Endothelial cell (in vitro differentiated cells): ENCODE measurements around the gene MYPN. TPM values are rescaled to one million over a fixed set of nuclear protein-coding genes. Genes with fewer than 3 reads are reported as not detected.

ENCODE experiments used
- DNase-seq: peaks from one replicate; pipeline ENCODE4 v3.0.0; 2021; ENCODE audit warnings: low spot score
- H3K27ac Mint-ChIP-seq: one replicate; pipeline ENCODE4 v1.8.0; 2021; ENCODE audit warnings: mixed read lengths, inconsistent platforms; ENCODE audit not compliant: unreplicated experiment
- H3K27me3 Mint-ChIP-seq: one replicate; pipeline ENCODE4 v1.8.0; 2021; ENCODE audit warnings: mild to moderate bottlenecking, moderate library complexity, mixed read lengths, inconsistent platforms; ENCODE audit not compliant: unreplicated experiment
- H3K36me3 Mint-ChIP-seq: one replicate; pipeline ENCODE4 v1.8.0; 2021; ENCODE audit warnings: mild to moderate bottlenecking, low read depth, mixed read lengths, inconsistent platforms; ENCODE audit not compliant: unreplicated experiment
- H3K4me1 Mint-ChIP-seq: one replicate; pipeline ENCODE4 v1.8.0; 2021; ENCODE audit warnings: mild to moderate bottlenecking, mixed read lengths, inconsistent platforms; ENCODE audit not compliant: unreplicated experiment
- H3K4me3 Mint-ChIP-seq: one replicate; pipeline ENCODE4 v1.8.0; 2021; ENCODE audit warnings: mild to moderate bottlenecking, mixed read lengths, inconsistent platforms; ENCODE audit not compliant: unreplicated experiment
- H3K9me3 Mint-ChIP-seq: one replicate; pipeline ENCODE4 v1.8.0; 2021; ENCODE audit warnings: mixed read lengths, inconsistent platforms; ENCODE audit not compliant: unreplicated experiment
- total RNA-seq: library from RNA; stranded (reverse); fragmentation: NEBNext Ultra II Directional; extraction: Animal tissue kit (Norgen Biotek cat#: 25700); gene quantifications from one replicate; pipeline ENCODE4 v1.2.1, GENCODE V29; 2021; ENCODE audit not compliant: unreplicated experiment
- TF ChIP-seq, protein P1 (sequence below): fragments of 200-600 bp; sonication (generic); IDR thresholded peaks from one replicate; pipeline ENCODE4 v1.5.0; 2021; ENCODE audit warnings: antibody characterized with exemption; ENCODE audit not compliant: unreplicated experiment

The MYPN gene
- total RNA-seq, 1 donor from 2014 or later: not detected

DNA sequence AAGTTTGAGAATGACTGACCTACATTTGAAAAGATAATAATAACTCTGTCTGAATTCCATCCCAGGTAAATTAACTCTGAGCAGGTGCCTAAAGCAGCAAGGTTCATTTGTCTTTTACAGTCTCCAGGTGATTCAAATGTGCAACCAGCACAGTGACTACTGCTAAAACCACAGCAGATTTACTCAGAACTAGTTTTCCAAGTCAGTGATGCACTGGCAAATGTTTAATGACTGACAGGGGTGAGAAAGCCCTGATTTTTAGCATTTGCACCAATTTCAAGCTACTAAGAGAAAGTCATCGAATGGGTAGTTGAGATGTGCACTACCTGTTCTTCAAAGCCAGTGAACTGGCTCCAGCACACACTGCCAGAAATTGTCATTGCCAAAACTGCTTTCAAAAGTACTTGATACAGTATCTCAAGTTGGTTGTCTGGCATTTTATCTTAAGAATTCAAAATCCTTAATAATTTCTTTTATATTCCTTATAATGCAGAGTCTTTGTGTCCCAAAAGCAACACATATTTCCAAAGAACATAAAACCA is 62.3 kb downstream of the MYPN start:
- TF ChIP-seq, protein P1, sequence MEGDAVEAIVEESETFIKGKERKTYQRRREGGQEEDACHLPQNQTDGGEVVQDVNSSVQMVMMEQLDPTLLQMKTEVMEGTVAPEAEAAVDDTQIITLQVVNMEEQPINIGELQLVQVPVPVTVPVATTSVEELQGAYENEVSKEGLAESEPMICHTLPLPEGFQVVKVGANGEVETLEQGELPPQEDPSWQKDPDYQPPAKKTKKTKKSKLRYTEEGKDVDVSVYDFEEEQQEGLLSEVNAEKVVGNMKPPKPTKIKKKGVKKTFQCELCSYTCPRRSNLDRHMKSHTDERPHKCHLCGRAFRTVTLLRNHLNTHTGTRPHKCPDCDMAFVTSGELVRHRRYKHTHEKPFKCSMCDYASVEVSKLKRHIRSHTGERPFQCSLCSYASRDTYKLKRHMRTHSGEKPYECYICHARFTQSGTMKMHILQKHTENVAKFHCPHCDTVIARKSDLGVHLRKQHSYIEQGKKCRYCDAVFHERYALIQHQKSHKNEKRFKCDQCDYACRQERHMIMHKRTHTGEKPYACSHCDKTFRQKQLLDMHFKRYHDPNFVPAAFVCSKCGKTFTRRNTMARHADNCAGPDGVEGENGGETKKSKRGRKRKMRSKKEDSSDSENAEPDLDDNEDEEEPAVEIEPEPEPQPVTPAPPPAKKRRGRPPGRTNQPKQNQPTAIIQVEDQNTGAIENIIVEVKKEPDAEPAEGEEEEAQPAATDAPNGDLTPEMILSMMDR: no peak
- Mint-ChIP-seq H3K9me3 (no peaks in the 10 kb centered on the region), H3K27me3 (peaks cover 1% of the 10 kb centered on the region), H3K4me3 (no peak overlapping the region), H3K4me1 (no peaks in the 10 kb centered on the region), H3K27ac (no peak overlapping the region), H3K36me3 (no peaks in the 10 kb centered on the region)
- no peak for DNase-seq

DNA sequence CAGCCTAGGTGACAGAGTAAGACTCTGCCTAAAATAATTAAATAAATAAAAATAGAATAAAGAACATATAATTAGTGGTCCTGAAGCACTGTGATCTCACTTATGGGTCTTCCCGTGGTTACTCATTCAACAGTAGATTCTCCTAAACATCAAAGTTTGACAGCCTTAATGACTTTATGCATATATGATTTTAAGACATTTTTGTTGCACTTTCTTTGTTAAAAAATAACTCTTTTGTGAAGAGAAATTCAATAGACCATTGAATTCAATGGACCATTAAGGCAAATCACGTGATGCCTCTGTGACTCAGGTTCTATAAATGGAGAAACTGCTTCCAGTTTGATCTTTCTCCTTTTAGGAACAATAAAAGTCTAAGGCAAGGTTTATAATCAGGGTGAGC is 63.0 kb downstream of the MYPN start:
- Mint-ChIP-seq H3K4me3 (no peak overlapping the region), H3K27ac (no peak overlapping the region), H3K27me3 (peaks cover 1% of the 10 kb centered on the region), H3K9me3 (no peaks in the 10 kb centered on the region), H3K36me3 (no peaks in the 10 kb centered on the region), H3K4me1 (no peaks in the 10 kb centered on the region)
- DNase-seq: no peak
- TF ChIP-seq, protein P1: no peak

DNA sequence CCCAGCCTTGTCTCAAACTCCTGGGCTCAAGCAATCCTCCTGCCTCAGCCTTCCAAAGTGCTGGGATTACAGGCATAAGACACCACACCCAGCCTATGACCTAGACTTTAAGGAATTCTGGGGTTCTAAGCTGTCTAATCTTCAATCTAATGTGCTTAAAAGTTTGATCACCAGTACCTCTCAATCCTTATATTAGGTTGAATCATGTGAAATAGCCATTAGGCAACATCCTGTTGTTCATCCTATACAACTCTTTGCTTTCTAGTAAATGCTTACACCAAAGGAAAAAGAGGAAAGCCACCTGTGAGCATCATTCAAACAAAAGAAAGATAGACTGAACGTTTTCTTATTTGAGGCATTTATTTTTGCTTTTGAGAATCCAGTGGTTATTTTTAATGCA is 66.7 kb downstream of the MYPN start:
- TF ChIP-seq, protein P1: no peak
- DNase-seq: no peak
- no peaks in the 10 kb centered on the region for H3K9me3 Mint-ChIP-seq
- H3K27ac Mint-ChIP-seq: no peak overlapping the region
- H3K4me3 Mint-ChIP-seq: no peak overlapping the region
- H3K36me3 Mint-ChIP-seq: no peaks in the 10 kb centered on the region
- no peaks in the 10 kb centered on the region for H3K4me1 Mint-ChIP-seq
- no peaks in the 10 kb centered on the region for H3K27me3 Mint-ChIP-seq

DNA sequence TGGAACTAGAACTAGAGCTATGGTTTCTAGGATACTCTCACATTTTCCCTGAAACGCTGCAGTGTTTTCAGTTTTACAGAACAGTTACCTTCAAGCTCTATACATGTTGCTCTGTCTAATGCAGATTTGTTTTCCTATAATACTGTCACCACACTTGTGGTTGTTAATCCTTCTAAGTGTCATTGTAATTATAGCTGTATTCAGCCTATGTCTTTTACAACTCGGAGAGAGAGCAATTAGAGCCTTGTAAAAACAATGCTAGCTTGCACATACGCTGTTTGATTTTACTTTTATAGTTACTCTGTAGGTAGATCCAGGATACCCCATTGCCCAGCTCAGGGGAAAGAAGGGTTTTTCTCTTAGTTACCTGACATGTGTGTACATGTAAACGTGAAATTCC is 67.5 kb downstream of the MYPN start:
- H3K4me1 Mint-ChIP-seq: no peaks in the 10 kb centered on the region
- no peak overlapping the region for H3K27ac Mint-ChIP-seq
- no peaks in the 10 kb centered on the region for H3K9me3 Mint-ChIP-seq
- H3K36me3 Mint-ChIP-seq: no peaks in the 10 kb centered on the region
- H3K27me3 Mint-ChIP-seq: no peaks in the 10 kb centered on the region
- DNase-seq: no peak
- TF ChIP-seq, protein P1: no peak
- no peak overlapping the region for H3K4me3 Mint-ChIP-seq

DNA sequence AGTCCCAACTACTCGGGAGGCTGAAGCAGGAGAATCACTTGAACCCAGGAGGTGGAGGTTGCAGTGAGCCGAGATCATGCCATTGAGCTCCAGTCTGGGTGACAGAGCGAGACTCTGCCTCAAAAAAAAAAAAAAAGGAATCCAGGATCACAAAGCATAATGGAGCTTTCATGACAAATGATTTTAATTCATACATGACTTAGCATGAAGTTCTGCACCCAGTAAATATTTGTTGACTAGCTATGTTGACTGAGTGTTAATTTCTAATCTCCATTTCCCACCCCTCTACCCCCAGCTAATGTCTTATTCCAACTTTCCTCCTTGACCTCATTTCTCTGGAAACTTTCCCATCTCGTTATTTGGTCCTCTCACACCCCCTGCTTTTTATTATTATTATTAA is 69.3 kb downstream of the MYPN start:
- Mint-ChIP-seq H3K4me3 (no peak overlapping the region), H3K9me3 (no peaks in the 10 kb centered on the region), H3K27me3 (no peaks in the 10 kb centered on the region), H3K4me1 (no peaks in the 10 kb centered on the region), H3K36me3 (no peaks in the 10 kb centered on the region), H3K27ac (no peak overlapping the region)
- no peak for DNase-seq
- TF ChIP-seq, protein P1: no peak
